Measurements from ENCODE around the gene FAM98B. TPM values are rescaled to one million over a fixed set of nuclear protein-coding genes. Genes with fewer than 3 reads are reported as not detected.
A peak's percentile ranks its signal among the peaks of the same experiment; 100 is the strongest.

FAM98B gene
- total and polyA plus RNA-seq, 2 donors (not counting 1 experiment from before 2014, with no cell fraction given), result 4.8 to 9.0 TPM

- Histone ChIP-seq H3K79me2 (ENCODE audit: control insufficient read depth, insufficient read depth, low read length) (no peaks in the 10 kb centered on the region), H4K20me1 (ENCODE audit: control insufficient read depth, extremely low read depth, insufficient read depth, low read length) (no peaks in the 10 kb centered on the region), H3K4me1 (ENCODE audit: control insufficient read depth, extremely low read depth, insufficient read depth, low read length) (no peaks in the 10 kb centered on the region), H2AFZ (ENCODE audit: low read length) (no peak overlapping the region), H3K4me3 (replicated peaks in 1 of 4; ENCODE audit: control extremely low read depth in 1 of 4, insufficient read depth in 1 of 4, low read depth in 3 of 4, low read length in 4 of 4) (no peak overlapping the region), H3K9ac (ENCODE audit: insufficient read depth, low read length) (no peak overlapping the region), H3K9me3 (ENCODE audit: control insufficient read depth, insufficient read depth, low read depth, low read length) (no peaks in the 10 kb centered on the region), H3K27me3 (ENCODE audit: control insufficient read depth, insufficient read depth, low read length) (no peaks in the 10 kb centered on the region), H3K27ac (ENCODE audit: insufficient read depth, low read length) (no peak overlapping the region), H3K36me3 (ENCODE audit: control insufficient read depth, insufficient read depth, low read length) (no peaks in the 10 kb centered on the region), H3K4me2 (ENCODE audit: extremely low read depth, insufficient read depth, low read length) (no peak overlapping the region)
- DNase-seq (ENCODE audit: low read depth in 2 of 2), result no peak
- no peak for TF ChIP-seq EZH2 (IDR thresholded peaks at IDR 0.05; ENCODE audit: low read length, missing control alignments)
- TF ChIP-seq CTCF (conservative IDR thresholded peaks at IDR 0.05 in 1 of 2, IDR thresholded peaks at IDR 0.05 in 1 of 2; ENCODE audit: low read depth in 1 of 2, low read length in 2 of 2), result no peak
Observed at GRCh38 chr15:38525489-38525888, 71.6 kb downstream of the FAM98B start.

- no peak overlapping the region for H3K4me3 ChIP-seq (replicated peaks in 1 of 4; ENCODE audit: control extremely low read depth in 1 of 4, insufficient read depth in 1 of 4, low read depth in 3 of 4, low read length in 4 of 4)
- no peak overlapping the region for H3K4me2 ChIP-seq (ENCODE audit: extremely low read depth, insufficient read depth, low read length)
- H4K20me1 ChIP-seq (ENCODE audit: control insufficient read depth, extremely low read depth, insufficient read depth, low read length), result no peaks in the 10 kb centered on the region
- no peaks in the 10 kb centered on the region for H3K36me3 ChIP-seq (ENCODE audit: control insufficient read depth, insufficient read depth, low read length)
- no peaks in the 10 kb centered on the region for H3K79me2 ChIP-seq (ENCODE audit: control insufficient read depth, insufficient read depth, low read length)
- TF ChIP-seq CTCF (conservative IDR thresholded peaks at IDR 0.05 in 1 of 2, IDR thresholded peaks at IDR 0.05 in 1 of 2; ENCODE audit: low read depth in 1 of 2, low read length in 2 of 2), result no peak
- TF ChIP-seq EZH2 (IDR thresholded peaks at IDR 0.05; ENCODE audit: low read length, missing control alignments), result no peak
- no peak for DNase-seq (ENCODE audit: low read depth in 2 of 2)
- no peaks in the 10 kb centered on the region for H3K9me3 ChIP-seq (ENCODE audit: control insufficient read depth, insufficient read depth, low read depth, low read length)
- no peak overlapping the region for H3K9ac ChIP-seq (ENCODE audit: insufficient read depth, low read length)
- H2AFZ ChIP-seq (ENCODE audit: low read length), result no peak overlapping the region
- H3K27me3 ChIP-seq (ENCODE audit: control insufficient read depth, insufficient read depth, low read length), result no peaks in the 10 kb centered on the region
- H3K4me1 ChIP-seq (ENCODE audit: control insufficient read depth, extremely low read depth, insufficient read depth, low read length), result no peaks in the 10 kb centered on the region
- H3K27ac ChIP-seq (ENCODE audit: insufficient read depth, low read length), result no peak overlapping the region
Observed at GRCh38 chr15:38526158-38526557, 72.2 kb downstream of the FAM98B start.

- no peak overlapping the region for H3K4me3 ChIP-seq (replicated peaks in 1 of 4; ENCODE audit: control extremely low read depth in 1 of 4, insufficient read depth in 1 of 4, low read depth in 3 of 4, low read length in 4 of 4)
- no peak overlapping the region for H2AFZ ChIP-seq (ENCODE audit: low read length)
- peak in 1 of 2 donors; percentile 87 for DNase-seq (ENCODE audit: low read depth in 2 of 2)
- H4K20me1 ChIP-seq (ENCODE audit: control insufficient read depth, extremely low read depth, insufficient read depth, low read length), result no peaks in the 10 kb centered on the region
- no peak overlapping the region for H3K9ac ChIP-seq (ENCODE audit: insufficient read depth, low read length)
- H3K79me2 ChIP-seq (ENCODE audit: control insufficient read depth, insufficient read depth, low read length), result no peaks in the 10 kb centered on the region
- no peaks in the 10 kb centered on the region for H3K36me3 ChIP-seq (ENCODE audit: control insufficient read depth, insufficient read depth, low read length)
- H3K27me3 ChIP-seq (ENCODE audit: control insufficient read depth, insufficient read depth, low read length), result no peaks in the 10 kb centered on the region
- TF ChIP-seq EZH2 (IDR thresholded peaks at IDR 0.05; ENCODE audit: low read length, missing control alignments) (no peak), CTCF (conservative IDR thresholded peaks at IDR 0.05 in 1 of 2, IDR thresholded peaks at IDR 0.05 in 1 of 2; ENCODE audit: low read depth in 1 of 2, low read length in 2 of 2) (no peak)
- H3K4me1 ChIP-seq (ENCODE audit: control insufficient read depth, extremely low read depth, insufficient read depth, low read length), result peaks cover 2% of the 10 kb centered on the region
- H3K4me2 ChIP-seq (ENCODE audit: extremely low read depth, insufficient read depth, low read length), result no peak overlapping the region
- H3K9me3 ChIP-seq (ENCODE audit: control insufficient read depth, insufficient read depth, low read depth, low read length), result no peaks in the 10 kb centered on the region
- no peak overlapping the region for H3K27ac ChIP-seq (ENCODE audit: insufficient read depth, low read length)
Observed at GRCh38 chr15:38528294-38528693, 74.4 kb downstream of the FAM98B start.

Data from fibroblast of lung (primary cell).